B cell (primary cell): ENCODE measurements around the gene SRCAP. TPM values are rescaled to one million over a fixed set of nuclear protein-coding genes. Genes with fewer than 3 reads are reported as not detected.
A peak's percentile ranks its signal among the peaks of the same experiment; 100 is the strongest.

Experiments used
- ATAC-seq: fragments of 200-7000 bp; cut with Tn5 transposase; one replicate; pipeline ENCODE4 v1.10.0; 2021; ENCODE audit warnings: low read depth, mild to moderate bottlenecking, moderate number of reproducible peaks, moderate library complexity
- CTCF ChIA-PET: fragments of 350-600 bp; sonication (Branson Sonifier 250); formaldehyde crosslinking; loops from one replicate; lab custom pipeline; 2021; ENCODE audit warnings: antibody characterized with exemption, inconsistent platforms; lab: Charles Lee
- POLR2A ChIA-PET: fragments of 350-600 bp; sonication (Branson Sonifier 250); formaldehyde crosslinking; loops from one replicate; lab custom pipeline; 2021; ENCODE audit warnings: antibody characterized with exemption; lab: Charles Lee
- DNase-seq: peaks from one replicate; pipeline ENCODE4 v3.0.0; 2013
- H2AFZ ChIP-seq: 2 replicates; pipeline ENCODE4 v1.6.1; 2012; ENCODE audit warnings: mild to moderate bottlenecking, low read depth, low read length; ENCODE audit not compliant: insufficient read depth, poor library complexity, severe bottlenecking
- H3K27ac ChIP-seq, 2 donors: 1 replicate in 1 of 2; 2 replicates in 1 of 2; pipeline ENCODE4 v1.5.1; 2012 to 2013; ENCODE audit warnings: low read length in 2 of 2, mild to moderate bottlenecking in 2 of 2, moderate library complexity in 1 of 2
- H3K27me3 ChIP-seq, 4 experiments: fragments of 200-600 bp in 1 of 4; sonication (generic) in 1 of 4; replicated peaks in 1 of 4; 1 replicate in 2 of 4; 2 replicates in 2 of 4; pipeline versions ENCODE4 v1.6.1 to v1.7.0; 2013 to 2016; ENCODE audit warnings: low read length in 3 of 4, mild to moderate bottlenecking in 2 of 4, mixed read lengths in 1 of 4, moderate library complexity in 1 of 4; ENCODE audit not compliant: insufficient read depth in 4 of 4, control insufficient read depth in 3 of 4; ENCODE audit errors: control extremely low read depth in 1 of 4
- H3K36me3 ChIP-seq, 2 experiments: replicated peaks in 1 of 2; 1 replicate in 1 of 2; 2 replicates in 1 of 2; pipeline versions ENCODE4 v1.6.1 to v1.7.1; 2013; ENCODE audit warnings: low read length in 1 of 2; ENCODE audit not compliant: insufficient read depth in 2 of 2, control insufficient read depth in 1 of 2; ENCODE audit errors: control extremely low read depth in 1 of 2, extremely low read depth in 1 of 2
- H3K4me1 ChIP-seq, 2 donors: fragments of 200-600 bp in 1 of 2; sonication (generic) in 1 of 2; 1 replicate in 1 of 2; 2 replicates in 1 of 2; pipeline versions ENCODE4 v1.5.1 to v1.6.1; 2013 to 2017; ENCODE audit warnings: low read length in 2 of 2; ENCODE audit not compliant: control insufficient read depth in 2 of 2, insufficient read depth in 2 of 2
- H3K4me2 ChIP-seq: replicated peaks from 2 replicates; pipeline ENCODE3; 2012; ENCODE audit warnings: mild to moderate bottlenecking, low read depth, low read length; ENCODE audit not compliant: poor library complexity, severe bottlenecking
- H3K4me3 ChIP-seq, 5 experiments: fragments of 200-600 bp in 1 of 5; sonication (generic) in 1 of 5; 1 replicate in 3 of 5; 2 replicates in 2 of 5; pipeline versions ENCODE4 v1.5.1 to v1.7.0; 2011 to 2016; ENCODE audit warnings: low read length in 4 of 5, mild to moderate bottlenecking in 4 of 5, low read depth in 2 of 5, control low read depth in 1 of 5, moderate library complexity in 1 of 5; ENCODE audit not compliant: insufficient read depth in 1 of 5; ENCODE audit errors: control extremely low read depth in 1 of 5, extremely low read depth in 1 of 5
- H3K79me2 ChIP-seq: fragments of 200-600 bp; sonication (generic); one replicate; pipeline ENCODE4 v1.6.0; 2016; ENCODE audit warnings: low read length; ENCODE audit not compliant: control insufficient read depth, insufficient read depth
- H3K9ac ChIP-seq: fragments of 200-600 bp; sonication (generic); 2 replicates; pipeline ENCODE4 v1.6.1; 2017; ENCODE audit warnings: mild to moderate bottlenecking, low read length, moderate library complexity
- H3K9me3 ChIP-seq, 3 donors: one replicate each; pipeline versions ENCODE4 v1.6.1 to v1.7.1; 2013; ENCODE audit warnings: low read length in 2 of 3; ENCODE audit not compliant: control insufficient read depth in 2 of 3, insufficient read depth in 1 of 3; ENCODE audit errors: control extremely low read depth in 1 of 3
- H4K20me1 ChIP-seq: 2 replicates; pipeline ENCODE4 v1.6.0; 2012; ENCODE audit warnings: mild to moderate bottlenecking, low read length; ENCODE audit not compliant: insufficient read depth, control insufficient read depth, poor library complexity, severe bottlenecking
- H3K27ac Mint-ChIP-seq: one replicate; pipeline ENCODE4 v1.8.0; 2021; ENCODE audit warnings: mixed read lengths
- H3K27me3 Mint-ChIP-seq: one replicate; pipeline ENCODE4 v1.8.0; 2021; ENCODE audit warnings: mixed read lengths
- H3K4me1 Mint-ChIP-seq: one replicate; pipeline ENCODE4 v1.8.0; 2021; ENCODE audit warnings: mixed read lengths
- H3K4me3 Mint-ChIP-seq: one replicate; pipeline ENCODE4 v1.8.0; 2021; ENCODE audit warnings: mixed read lengths
- H3K9me3 Mint-ChIP-seq: one replicate; pipeline ENCODE4 v1.8.0; 2022; ENCODE audit warnings: mixed read lengths; ENCODE audit not compliant: insufficient read depth
- CTCF ChIP-seq: fragments of 200-600 bp; IDR thresholded peaks from one replicate; pipeline ENCODE4 v1.8.0; 2022; ENCODE audit warnings: antibody characterized with exemption, mild to moderate bottlenecking
- EZH2 ChIP-seq: IDR thresholded peaks from 2 replicates; pipeline ENCODE4 v1.6.1; 2012; ENCODE audit warnings: borderline replicate concordance, low read depth, mild to moderate bottlenecking, moderate library complexity, low read length; ENCODE audit not compliant: insufficient read depth, poor library complexity, severe bottlenecking
- WGBS: methylation state at CpG from one replicate; pipeline ENCODE4 v1.1.5; 2013; ENCODE audit warnings: missing lambda C conversion rate; ENCODE audit not compliant: insufficient coverage; 5-methylcytosine and 5-hydroxymethylcytosine counted together
- intact Hi-C: fragments of 100-400 bp; cut with micrococcal nuclease; formaldehyde crosslinking; loops from one replicate; pipeline ENCODE4 v1.10.0; 2022
- polyA plus RNA-seq: library from polyadenylated mRNA; depleted of rRNA; stranded (reverse); fragments of >200 nt; gene quantifications from 2 replicates; pipeline ENCODE4 v1.2.3, GENCODE V29; 2012
- total RNA-seq, 2 donors: library from RNA; stranded (reverse); fragments of 120-200 nt in 1 of 2; gene quantifications; 1 replicate in 1 of 2; 2 replicates in 1 of 2; pipeline versions ENCODE4 v1.2.3 to v1.2.4, GENCODE V29; 2013 to 2022

Gene SRCAP
- total and polyA plus RNA-seq, 2 donors (not counting 1 experiment from before 2014, with no cell fraction given): 20.9 to 145 TPM

GRCh38 chr16:30757316-30757715, 58.3 kb downstream of the SRCAP start:
- Histone ChIP-seq H4K20me1 (no peaks in the 10 kb centered on the region), H3K79me2 (peaks cover 7% of the 10 kb centered on the region), H3K9ac (no peak overlapping the region), H3K4me2 (no peak overlapping the region), H3K4me1 (peaks cover 12 to 25% of the 10 kb centered on the region in 2 donors), H2AFZ (no peak overlapping the region), H3K27ac (no peak overlapping the region), H3K36me3 (peaks cover 0 to 33% of the 10 kb centered on the region in 2 experiments), H3K27me3 (no peaks in the 10 kb centered on the region), H3K9me3 (no peaks in the 10 kb centered on the region), H3K4me3 (no peak overlapping the region)
- DNase-seq: no peak
- Mint-ChIP-seq H3K4me3 (no peak overlapping the region), H3K27ac (no peak overlapping the region), H3K27me3 (no peaks in the 10 kb centered on the region), H3K9me3 (no peaks in the 10 kb centered on the region), H3K4me1 (peaks cover 22% of the 10 kb centered on the region)
- CTCF ChIA-PET: no interaction called here
- POLR2A ChIA-PET: no interaction called here
- WGBS: 99% methylated on average over 6 of the region's 7 CpGs
- TF ChIP-seq CTCF (no peak), EZH2 (no peak)
- ATAC-seq: no peak
- intact Hi-C loops: no loop called here

- peaks cover 24 to 37% of the 10 kb centered on the region in 2 donors for H3K4me1 ChIP-seq
Measured at GRCh38 chr16:30758988-30759491, 60.1 kb downstream of the SRCAP start.

More at GRCh38 chr16:30758988-30759491, 60.1 kb downstream of the SRCAP start:
- TF ChIP-seq CTCF (no peak), EZH2 (no peak)
- Histone ChIP-seq H3K9me3 (no peaks in the 10 kb centered on the region), H3K27me3 (no peaks in the 10 kb centered on the region), H3K4me3 (no peak overlapping the region), H3K36me3 (peaks cover 0 to 30% of the 10 kb centered on the region in 2 experiments), H3K9ac (no peak overlapping the region), H3K27ac (peak overlapping the region; percentile 32 to 34), H3K79me2 (peaks cover 20% of the 10 kb centered on the region), H2AFZ (peak overlapping the region; percentile 36), H3K4me2 (peak overlapping the region; percentile 41), H4K20me1 (peaks cover 16% of the 10 kb centered on the region)
- ChIA-PET POLR2A (interaction anchor here (0.7 to 1.4 kb wide), 2 partner anchors 46 to 301 kb away, joined by 3 to 4 read pairs; no protein-coding TSS in a partner anchor), CTCF (no interaction called here)
- 51% methylated on average over 7 of the region's 10 CpGs for WGBS
- ATAC-seq (no peak), DNase-seq (peak; percentile 39)
- intact Hi-C loops: no loop called here
- no peaks in the 10 kb centered on the region for H3K27me3 Mint-ChIP-seq
- peaks cover 34% of the 10 kb centered on the region for H3K4me1 Mint-ChIP-seq
- H3K9me3 Mint-ChIP-seq: no peaks in the 10 kb centered on the region
- peak overlapping the region; percentile 5 for H3K27ac Mint-ChIP-seq
- peak overlapping the region; percentile 8 for H3K4me3 Mint-ChIP-seq
